ENCODE measurements around the gene ARHGAP12. TPM values are rescaled to one million over a fixed set of nuclear protein-coding genes. Genes with fewer than 3 reads are reported as not detected.

ARHGAP12 gene
- total and polyA plus RNA-seq, 8 donors, result 25.5 to 40.4 (median 37.3) TPM

DNA sequence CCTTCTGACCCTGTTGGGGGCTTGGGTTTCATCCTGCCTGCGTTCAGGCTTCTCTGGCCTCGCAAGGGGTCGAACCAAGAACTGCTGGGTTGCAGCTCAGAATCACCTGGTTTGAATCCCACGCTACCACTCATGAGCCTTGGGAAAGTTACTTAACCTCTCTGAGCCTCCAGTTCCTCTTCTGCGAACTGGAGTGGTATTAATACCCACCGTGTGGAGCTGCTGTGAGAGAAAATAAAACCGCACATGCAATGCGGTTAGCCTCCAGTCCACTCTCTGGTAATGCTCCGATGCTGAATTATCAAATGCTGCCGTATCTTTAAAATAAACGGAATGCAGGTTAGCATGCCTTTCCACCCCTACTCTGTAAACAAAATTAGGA lies 171.9 kb downstream of the ARHGAP12 start:
- ATAC-seq (no peak), DNase-seq (no peak)
- Histone ChIP-seq H3K27ac (no peak overlapping the region), H3K36me3 (no peaks in the 10 kb centered on the region), H3K4me1 (peaks cover 0 to 52% of the 10 kb centered on the region in 2 donors), H3K9me3 (no peaks in the 10 kb centered on the region), H3K27me3 (no peaks in the 10 kb centered on the region), H3K4me3 (no peak overlapping the region)
- intact Hi-C loops (cut with DNase I), result no loop called here
- TF ChIP-seq, protein P1, sequence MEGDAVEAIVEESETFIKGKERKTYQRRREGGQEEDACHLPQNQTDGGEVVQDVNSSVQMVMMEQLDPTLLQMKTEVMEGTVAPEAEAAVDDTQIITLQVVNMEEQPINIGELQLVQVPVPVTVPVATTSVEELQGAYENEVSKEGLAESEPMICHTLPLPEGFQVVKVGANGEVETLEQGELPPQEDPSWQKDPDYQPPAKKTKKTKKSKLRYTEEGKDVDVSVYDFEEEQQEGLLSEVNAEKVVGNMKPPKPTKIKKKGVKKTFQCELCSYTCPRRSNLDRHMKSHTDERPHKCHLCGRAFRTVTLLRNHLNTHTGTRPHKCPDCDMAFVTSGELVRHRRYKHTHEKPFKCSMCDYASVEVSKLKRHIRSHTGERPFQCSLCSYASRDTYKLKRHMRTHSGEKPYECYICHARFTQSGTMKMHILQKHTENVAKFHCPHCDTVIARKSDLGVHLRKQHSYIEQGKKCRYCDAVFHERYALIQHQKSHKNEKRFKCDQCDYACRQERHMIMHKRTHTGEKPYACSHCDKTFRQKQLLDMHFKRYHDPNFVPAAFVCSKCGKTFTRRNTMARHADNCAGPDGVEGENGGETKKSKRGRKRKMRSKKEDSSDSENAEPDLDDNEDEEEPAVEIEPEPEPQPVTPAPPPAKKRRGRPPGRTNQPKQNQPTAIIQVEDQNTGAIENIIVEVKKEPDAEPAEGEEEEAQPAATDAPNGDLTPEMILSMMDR (IDR thresholded peaks at IDR 0.05), result no peak

DNA sequence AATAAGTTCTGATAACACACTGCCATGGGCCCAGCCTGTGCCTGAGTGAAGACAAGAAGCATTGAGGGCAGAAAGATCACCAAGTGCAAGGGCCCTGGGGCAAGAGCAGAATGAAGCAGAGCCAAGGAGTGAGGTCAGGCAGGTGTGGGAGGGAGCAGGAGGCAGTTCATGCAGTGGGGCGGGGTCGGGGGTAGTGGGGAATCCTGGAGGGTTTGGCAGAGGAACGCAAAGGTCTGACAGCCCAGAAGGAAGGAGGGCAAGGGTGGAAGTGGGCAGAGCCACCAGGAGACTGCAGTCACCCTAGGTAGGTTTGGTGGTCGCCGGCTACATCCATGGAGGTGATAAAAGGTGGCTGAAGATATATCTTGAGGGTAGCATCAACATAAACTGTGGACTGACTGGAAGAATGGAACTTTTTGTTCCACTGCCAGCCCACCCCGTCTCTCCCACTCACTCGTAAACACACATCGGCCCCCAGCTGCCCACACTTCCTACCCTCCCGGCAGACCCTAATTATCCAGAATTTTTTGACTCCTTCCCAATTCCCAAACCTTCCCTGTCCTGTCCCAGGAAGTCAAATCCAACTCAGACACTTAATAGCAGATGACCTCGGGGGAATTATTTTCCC lies 172.4 kb downstream of the ARHGAP12 start:
- Histone ChIP-seq H3K9me3 (no peaks in the 10 kb centered on the region), H3K4me1 (peaks cover 1 to 56% of the 10 kb centered on the region in 2 donors), H3K27me3 (no peaks in the 10 kb centered on the region), H3K27ac (no peak overlapping the region), H3K4me3 (no peak overlapping the region), H3K36me3 (no peaks in the 10 kb centered on the region)
- intact Hi-C loops (cut with DNase I), result no loop called here
- TF ChIP-seq, protein P1 (IDR thresholded peaks at IDR 0.05), result no peak
- DNase-seq, result no peak
- no peak for ATAC-seq

Other genes with a start within 250 kb of the ARHGAP12 start
- 100 to 1,000 TPM in 1 of 2 donors, 10 to 100 TPM in 1; 99.4 to 103 TPM for gene KIF5B, start 127.6 kb upstream of the ARHGAP12 start, total RNA-seq
- 100 to 1,000 TPM; 141 to 179 (median 155) TPM for gene KIF5B, start 127.6 kb upstream of the ARHGAP12 start, polyA plus RNA-seq (ENCODE audit: insufficient read length in 6 of 6)

Measured in left lung (tissue), 10 donors.